NK-92 treated with Interleukin-12 subunit alpha and Interleukin-12 subunit beta, amount 100 ng/mL, for 24 hours (cell line): ENCODE measurements around the gene AARS2.
A peak's percentile ranks its signal among the peaks of the same experiment; 100 is the strongest.

Experiments used
- DNase-seq: peaks from one replicate; lab custom pipeline; 2025; lab: John Stamatoyannopoulos, UW

The AARS2 gene

GRCh38 chr6:44262467-44263353 is 50.4 kb downstream of the AARS2 start:
- no peak for DNase-seq

- DNase-seq = no peak
These were observed 51.6 kb downstream of the AARS2 start for GRCh38 chr6:44261581-44261980.

GRCh38 chr6:44260451-44261297 is 52.5 kb downstream of the AARS2 start:
- no peak for DNase-seq

DNA sequence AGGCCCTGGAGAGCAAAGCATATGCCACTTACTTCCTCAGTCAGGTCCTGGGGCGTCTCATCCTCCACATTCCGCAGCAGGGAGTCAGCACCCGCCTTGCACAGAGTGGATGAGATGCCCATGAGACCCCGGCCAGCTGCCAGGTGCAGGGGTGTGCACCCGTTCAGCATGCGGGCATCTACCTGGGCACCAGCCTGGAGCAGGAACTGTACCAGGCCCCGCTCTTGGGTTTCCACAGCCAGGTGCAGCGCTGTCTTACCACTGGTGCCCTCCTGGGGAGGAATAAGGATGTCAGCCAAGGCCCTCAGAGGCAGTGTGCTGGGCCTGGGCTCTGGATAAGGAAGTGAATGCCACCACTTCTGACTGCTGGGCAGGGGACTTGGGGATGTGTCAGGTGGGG is 53.1 kb downstream of the AARS2 start:
- no peak for DNase-seq

- no peak for DNase-seq
These were observed 54.2 kb downstream of the AARS2 start for GRCh38 chr6:44258921-44259320.

GRCh38 chr6:44258325-44258863 is 54.8 kb downstream of the AARS2 start:
- no peak for DNase-seq

- no peak for DNase-seq
These were observed 55.3 kb downstream of the AARS2 start for GRCh38 chr6:44257753-44258324.

GRCh38 chr6:44257025-44257752 is 56.0 kb downstream of the AARS2 start, which contains the start of gene SLC35B2:
SLC35B2 (minus strand) TSS chr6:44257528; CDS start chr6:44257410, 118 bp downstream.
- peak; percentile 63 for DNase-seq

GRCh38 chr6:44256775-44257024 is 56.4 kb downstream of the AARS2 start:
- no peak for DNase-seq

- DNase-seq = no peak
These were observed 57.0 kb downstream of the AARS2 start for GRCh38 chr6:44255871-44256774.

GRCh38 chr6:44255105-44255808 is 57.9 kb downstream of the AARS2 start:
- DNase-seq = no peak

GRCh38 chr6:44254191-44255104 is 58.7 kb downstream of the AARS2 start:
- DNase-seq = no peak

DNA sequence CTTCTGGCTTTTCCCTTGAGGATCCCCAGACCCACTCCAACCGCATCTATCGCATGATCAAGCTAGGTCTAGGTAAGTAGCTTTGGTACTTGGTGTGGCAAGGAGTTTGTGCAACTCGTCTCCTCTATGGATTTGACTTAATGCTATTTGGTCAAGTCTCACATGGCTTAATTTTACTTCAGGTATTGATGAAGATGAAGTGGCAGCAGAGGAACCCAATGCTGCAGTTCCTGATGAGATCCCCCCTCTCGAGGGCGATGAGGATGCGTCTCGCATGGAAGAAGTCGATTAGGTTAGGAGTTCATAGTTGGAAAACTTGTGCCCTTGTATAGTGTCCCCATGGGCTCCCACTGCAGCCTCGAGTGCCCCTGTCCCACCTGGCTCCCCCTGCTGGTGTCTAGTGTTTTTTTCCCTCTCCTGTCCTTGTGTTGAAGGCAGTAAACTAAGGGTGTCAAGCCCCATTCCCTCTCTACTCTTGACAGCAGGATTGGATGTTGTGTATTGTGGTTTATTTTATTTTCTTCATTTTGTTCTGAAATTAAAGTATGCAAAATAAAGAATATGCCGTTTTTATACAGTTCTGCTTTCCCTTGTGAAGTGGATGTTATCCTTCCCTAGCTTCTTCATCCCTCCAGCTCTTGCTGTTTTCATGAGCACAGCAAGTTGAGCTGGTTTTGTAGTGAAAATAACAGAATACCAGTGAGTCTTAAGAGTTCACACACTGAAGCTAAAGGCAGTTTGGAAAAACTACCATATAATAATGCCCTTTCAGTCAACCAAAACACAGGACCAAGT is 59.6 kb downstream of the AARS2 start:
- DNase-seq = no peak

- DNase-seq = no peak
These were observed 61.3 kb downstream of the AARS2 start for GRCh38 chr6:44251576-44252524.

GRCh38 chr6:44250718-44251123 is 62.4 kb downstream of the AARS2 start:
- no peak for DNase-seq

DNA sequence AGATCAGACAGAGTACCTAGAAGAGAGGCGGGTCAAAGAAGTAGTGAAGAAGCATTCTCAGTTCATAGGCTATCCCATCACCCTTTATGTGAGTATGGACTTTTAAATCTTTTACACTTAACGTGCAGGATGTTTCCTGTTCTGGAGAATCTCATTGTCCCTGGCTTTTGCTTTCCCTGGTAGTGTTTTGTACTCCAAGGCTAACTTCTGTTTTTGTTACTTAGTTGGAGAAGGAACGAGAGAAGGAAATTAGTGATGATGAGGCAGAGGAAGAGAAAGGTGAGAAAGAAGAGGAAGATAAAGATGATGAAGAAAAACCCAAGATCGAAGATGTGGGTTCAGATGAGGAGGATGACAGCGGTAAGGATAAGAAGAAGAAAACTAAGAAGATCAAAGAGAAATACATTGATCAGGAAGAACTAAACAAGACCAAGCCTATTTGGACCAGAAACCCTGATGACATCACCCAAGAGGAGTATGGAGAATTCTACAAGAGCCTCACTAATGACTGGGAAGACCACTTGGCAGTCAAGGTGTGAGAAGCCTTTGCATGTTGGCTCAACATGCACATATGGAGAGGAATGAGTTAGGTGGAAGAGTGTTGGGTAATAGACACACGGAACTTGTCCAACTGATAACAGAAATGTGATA is 63.0 kb downstream of the AARS2 start:
- no peak for DNase-seq
